PC-3 (cell line): ENCODE data around the gene PTBP2. TPM values are rescaled to one million over a fixed set of nuclear protein-coding genes. Genes with fewer than 3 reads are reported as not detected.
"Not testable (repeated sequence)": the region's sequence is repeated elsewhere in the genome, so short reads cannot be mapped to it uniquely, and the experiment has no call there.

Experiments
- ATAC-seq: fragments of 200-7000 bp; cut with Tn5 transposase; 2 replicates; pipeline ENCODE4 v1.9.1; 2020; ENCODE audit warnings: mild to moderate bottlenecking, moderate library complexity
- BruUV-seq: library from RNA; stranded (reverse); fragments of 400-500 nt; replicated peaks from 2 replicates; lab custom pipeline; 2021; lab: Mats Ljungman, UMichigan
- CTCF ChIA-PET: fragments of 300-600 bp; sonication (Branson Sonifier 250); formaldehyde crosslinking; loops from one replicate; lab custom pipeline; 2022; ENCODE audit warnings: antibody characterized with exemption; lab: Charles Lee
- POLR2A ChIA-PET: fragments of 300-600 bp; sonication (Branson Sonifier 250); formaldehyde crosslinking; loops from one replicate; lab custom pipeline; 2022; ENCODE audit warnings: antibody characterized with exemption; ENCODE audit not compliant: unreplicated experiment; lab: Charles Lee
- DNase-seq: peaks from one replicate; pipeline ENCODE4 v3.0.0-alpha.2; 2015
- H2AFZ ChIP-seq: fragments of 300-600 bp; sonication (generic); 2 replicates; pipeline ENCODE4 v1.6.0; 2016; ENCODE audit warnings: antibody characterized with exemption, low read length
- H3F3A ChIP-seq: fragments of 300-600 bp; sonication (generic); one replicate; pipeline ENCODE4 v1.6.0; 2017; ENCODE audit warnings: antibody characterized with exemption, low read length, control low read depth, mild to moderate bottlenecking; ENCODE audit not compliant: unreplicated experiment
- H3K27ac ChIP-seq: fragments of 300-600 bp; sonication (generic); 2 replicates; pipeline ENCODE4 v1.5.1; 2016; ENCODE audit warnings: mild to moderate bottlenecking, low read length
- H3K27me3 ChIP-seq: fragments of 300-600 bp; sonication (generic); 2 replicates; pipeline ENCODE4 v1.6.1; 2016; ENCODE audit warnings: low read length, mixed read lengths
- H3K36me3 ChIP-seq: fragments of 300-600 bp; sonication (generic); 2 replicates; pipeline ENCODE4 v1.6.1; 2016; ENCODE audit warnings: low read depth, mixed run types, low read length, mixed read lengths
- H3K4me1 ChIP-seq: fragments of 300-600 bp; sonication (generic); 2 replicates; pipeline ENCODE4 v1.5.1; 2016; ENCODE audit warnings: low read length; ENCODE audit not compliant: insufficient read depth
- H3K4me2 ChIP-seq: fragments of 300-600 bp; sonication (generic); 2 replicates; pipeline ENCODE4 v1.6.0; 2016; ENCODE audit warnings: low read length
- H3K4me3 ChIP-seq: fragments of 300-600 bp; sonication (generic); 2 replicates; pipeline ENCODE4 v1.5.1; 2016; ENCODE audit warnings: mild to moderate bottlenecking, low read length, mixed read lengths
- H3K79me2 ChIP-seq: fragments of 300-600 bp; sonication (generic); 2 replicates; pipeline ENCODE4 v1.6.1; 2017; ENCODE audit warnings: low read length, mixed read lengths
- H3K9ac ChIP-seq: fragments of 300-600 bp; sonication (generic); 2 replicates; pipeline ENCODE4 v1.6.0; 2016; ENCODE audit warnings: mild to moderate bottlenecking, low read length
- H3K9me2 ChIP-seq: fragments of 300-600 bp; sonication (generic); replicated peaks from 2 replicates; pipeline ENCODE4 v1.6.1; 2016; ENCODE audit warnings: mixed run types, low read length, mixed read lengths
- H3K9me3 ChIP-seq: fragments of 300-600 bp; sonication (generic); 2 replicates; pipeline ENCODE4 v1.6.1; 2016; ENCODE audit warnings: low read length, mixed read lengths
- H4K20me1 ChIP-seq: fragments of 300-600 bp; sonication (generic); 2 replicates; pipeline ENCODE4 v1.6.1; 2016; ENCODE audit warnings: low read length, mixed read lengths
- CTCF ChIP-seq: fragments of 300-600 bp; sonication (generic); conservative IDR thresholded peaks from 2 replicates; pipeline ENCODE4 v1.5.1; 2017; ENCODE audit warnings: antibody characterized with exemption, low read depth, mild to moderate bottlenecking, low read length
- EZH2 ChIP-seq: fragments of 300-600 bp; sonication (generic); IDR thresholded peaks from one replicate; pipeline ENCODE4 v1.6.1; 2017; ENCODE audit warnings: antibody characterized with exemption, mild to moderate bottlenecking, low read length; ENCODE audit not compliant: unreplicated experiment
- EZH2phosphoT487 ChIP-seq: fragments of 300-600 bp; sonication (generic); IDR thresholded peaks from 2 replicates; pipeline ENCODE4 v1.6.1; 2018; ENCODE audit warnings: mild to moderate bottlenecking, antibody characterized with exemption, low read length, borderline replicate concordance
- intact Hi-C: fragments of 100-400 bp; cut with micrococcal nuclease; formaldehyde crosslinking; loops from 2 replicates; pipeline ENCODE4 v1.9.0; 2023
- total RNA-seq: library from RNA; depleted of rRNA; stranded (reverse); fragments of >200 nt; gene quantifications from 2 replicates; pipeline ENCODE4 v1.2.3, GENCODE V29; 2014

The PTBP2 gene
- total RNA-seq, 1 experiment from 2014 or later: 18.6 TPM

GRCh38 chr1:96782856-96783255 is 61.3 kb downstream of the PTBP2 start:
- Histone ChIP-seq H4K20me1 (no peaks in the 10 kb centered on the region), H3K9ac (no peak overlapping the region), H3K4me3 (no peak overlapping the region), H3K4me2 (no peak overlapping the region), H2AFZ (no peak overlapping the region), H3K79me2 (no peaks in the 10 kb centered on the region), H3F3A (no peaks in the 10 kb centered on the region), H3K4me1 (no peaks in the 10 kb centered on the region), H3K27ac (no peak overlapping the region), H3K27me3 (no peaks in the 10 kb centered on the region), H3K9me3 (no peaks in the 10 kb centered on the region), H3K36me3 (peaks cover 26% of the 10 kb centered on the region), H3K9me2 (no peaks in the 10 kb centered on the region)
- ChIA-PET POLR2A (no interaction called here), CTCF (no interaction called here)
- intact Hi-C loops: no loop called here
- no peak for ATAC-seq
- TF ChIP-seq EZH2 (no peak), CTCF (no peak), EZH2phosphoT487 (no peak)
- no peak for DNase-seq
- BruUV-seq: no TSS peak

- Histone ChIP-seq H3K4me3 (no peak overlapping the region), H2AFZ (no peak overlapping the region), H3K36me3 (peaks cover 9% of the 10 kb centered on the region), H4K20me1 (no peaks in the 10 kb centered on the region; the same call in 1 of the 2 replicates), H3F3A (no peaks in the 10 kb centered on the region), H3K9me3 (no peaks in the 10 kb centered on the region), H3K9me2 (no peaks in the 10 kb centered on the region), H3K27ac (no peak overlapping the region), H3K79me2 (no peaks in the 10 kb centered on the region), H3K27me3 (no peaks in the 10 kb centered on the region), H3K4me2 (no peak overlapping the region), H3K4me1 (no peaks in the 10 kb centered on the region), H3K9ac (no peak overlapping the region)
- no peak for TF ChIP-seq EZH2
- no peak for TF ChIP-seq EZH2phosphoT487
- TF ChIP-seq CTCF: no peak
- CTCF ChIA-PET: no interaction called here
- DNase-seq (no peak), ATAC-seq (no peak)
- intact Hi-C loops: no loop called here
- POLR2A ChIA-PET: no interaction called here
- BruUV-seq: no TSS peak
These were observed 69.0 kb downstream of the PTBP2 start for GRCh38 chr1:96790599-96790998.

- H3K79me2 ChIP-seq: no peaks in the 10 kb centered on the region
- no peaks in the 10 kb centered on the region for H3F3A ChIP-seq
- ChIA-PET POLR2A (no interaction called here), CTCF (no interaction called here)
- H3K9me2 ChIP-seq: no peaks in the 10 kb centered on the region
- DNase-seq (no peak), ATAC-seq (no peak)
- TF ChIP-seq CTCF: no peak
- TF ChIP-seq EZH2: no peak
- TF ChIP-seq EZH2phosphoT487: no peak
- no peak overlapping the region for H3K9ac ChIP-seq
- intact Hi-C loops: no loop called here
- H3K4me2 ChIP-seq: no peak overlapping the region
- peaks cover 3% of the 10 kb centered on the region; the same call in 1 of the 2 replicates for H3K36me3 ChIP-seq
- H3K27me3 ChIP-seq: no peaks in the 10 kb centered on the region
- H3K4me3 ChIP-seq: no peak overlapping the region
- H3K9me3 ChIP-seq: no peaks in the 10 kb centered on the region
- H2AFZ ChIP-seq: no peak overlapping the region
- no peak overlapping the region for H3K27ac ChIP-seq
- H3K4me1 ChIP-seq: no peaks in the 10 kb centered on the region
- BruUV-seq: no TSS peak
- no peaks in the 10 kb centered on the region; the same call in 1 of the 2 replicates for H4K20me1 ChIP-seq
These were observed 70.6 kb downstream of the PTBP2 start for GRCh38 chr1:96792220-96792619.

- H3K9me3 ChIP-seq, H3K79me2 ChIP-seq, ATAC-seq, H3K4me1 ChIP-seq, intact Hi-C loops, H3K27me3 ChIP-seq, H3K27ac ChIP-seq, BruUV-seq, POLR2A ChIA-PET, H3K9ac ChIP-seq, H3K4me3 ChIP-seq, H3K4me2 ChIP-seq, DNase-seq, H4K20me1 ChIP-seq, H3K36me3 ChIP-seq, H3K9me2 ChIP-seq, CTCF ChIA-PET, H2AFZ ChIP-seq, H3F3A ChIP-seq: not testable (repeated sequence)
These were observed 80.1 kb downstream of the PTBP2 start for GRCh38 chr1:96801696-96802095.
